ENCODE data around the gene PKP4.

Gene PKP4

GRCh38 chr2:158602027-158602426 lies 145.3 kb downstream of the PKP4 start:
- no peak for DNase-seq

DNA sequence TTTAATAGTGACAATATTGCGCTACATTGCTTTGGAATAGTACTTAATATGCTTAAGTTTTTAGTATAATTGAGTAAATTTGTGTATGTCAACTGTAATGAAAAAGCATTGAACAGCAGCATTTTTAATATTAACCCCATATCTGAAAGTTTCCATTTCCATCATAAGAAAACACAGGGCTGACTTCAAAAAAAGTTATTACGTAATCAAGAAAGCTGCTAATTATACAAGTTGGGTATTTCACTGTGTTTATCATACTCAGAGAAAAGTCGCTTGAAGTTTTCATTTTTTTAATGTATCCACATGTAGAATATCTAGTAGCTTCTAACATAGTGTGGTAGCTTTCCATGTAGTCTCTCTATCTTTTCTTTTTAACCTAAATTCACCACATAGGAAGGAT lies 146.5 kb downstream of the PKP4 start:
- no peak for DNase-seq

DNA sequence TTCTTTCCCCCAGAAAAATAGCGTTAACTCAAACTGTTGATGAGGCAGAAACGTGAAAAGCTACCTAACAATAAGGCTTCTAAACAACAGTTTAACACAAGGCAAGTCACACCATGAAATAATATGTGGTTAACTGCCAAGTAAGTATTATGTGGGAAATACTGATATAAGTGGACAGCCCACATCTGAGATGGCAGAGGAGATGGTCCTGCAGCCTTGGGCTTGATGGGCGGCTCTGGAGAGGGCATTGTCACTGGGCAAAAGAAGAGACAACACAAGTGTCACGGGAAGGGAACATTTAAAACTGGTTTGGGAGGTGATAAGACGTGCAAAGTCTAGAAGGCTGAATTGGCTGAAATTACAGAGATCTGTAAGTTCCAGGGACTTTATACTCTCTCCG lies 147.2 kb downstream of the PKP4 start:
- no peak for DNase-seq

GRCh38 chr2:158610059-158610458 lies 153.3 kb downstream of the PKP4 start:
- DNase-seq, result no peak

DNA sequence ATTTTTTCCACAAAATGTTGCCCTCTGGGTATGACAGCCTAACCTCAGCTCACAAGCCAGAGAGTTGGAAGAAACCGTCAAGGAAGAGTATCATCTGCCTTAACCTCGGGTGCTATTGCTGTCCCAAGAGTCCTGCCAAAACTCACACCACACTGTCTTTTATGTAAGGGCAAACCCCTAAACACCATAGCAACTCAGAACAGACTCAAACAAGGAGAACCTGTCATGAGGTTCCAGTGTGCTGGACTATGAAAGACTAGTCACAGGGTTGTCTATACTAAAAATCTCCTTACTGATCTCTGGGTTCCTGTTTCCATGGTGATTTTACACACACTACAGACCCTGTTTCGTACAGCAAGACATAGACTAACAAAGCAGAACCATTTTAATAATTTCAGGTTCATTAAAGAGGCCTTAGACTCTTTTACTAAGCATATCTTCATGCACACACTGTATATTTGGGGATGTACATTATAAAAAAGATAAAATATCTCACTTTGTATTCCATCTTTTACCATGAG lies 159.8 kb downstream of the PKP4 start:
- no peak for DNase-seq

DNA sequence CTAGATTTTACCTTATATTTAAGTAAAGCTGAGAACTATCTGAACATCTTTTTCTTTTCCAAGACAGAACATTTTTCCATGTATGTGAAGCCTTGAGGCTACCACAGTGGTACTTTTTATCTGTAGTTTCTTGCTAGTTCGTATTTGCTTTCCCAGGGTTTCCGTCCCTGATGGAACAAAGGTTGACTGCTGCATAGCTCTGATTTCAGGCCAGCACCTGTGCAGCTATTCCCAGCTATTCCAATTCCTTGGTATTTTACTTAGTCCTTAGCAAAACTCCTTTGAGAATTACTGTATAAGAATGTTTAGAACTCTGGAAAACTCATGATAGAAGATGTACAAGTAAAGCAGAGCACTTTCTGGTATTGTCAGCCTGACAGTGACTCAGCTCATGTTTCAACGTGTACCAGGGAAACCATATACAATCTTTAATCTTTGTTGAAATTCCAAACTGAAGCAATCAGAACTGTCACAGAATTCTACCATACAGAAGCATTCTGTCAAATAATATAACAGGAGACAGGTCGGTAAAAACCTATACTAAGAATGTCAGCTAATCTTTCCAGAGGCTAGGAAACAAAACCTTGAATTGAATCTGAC lies 162.2 kb downstream of the PKP4 start:
- DNase-seq, result no peak

DNA sequence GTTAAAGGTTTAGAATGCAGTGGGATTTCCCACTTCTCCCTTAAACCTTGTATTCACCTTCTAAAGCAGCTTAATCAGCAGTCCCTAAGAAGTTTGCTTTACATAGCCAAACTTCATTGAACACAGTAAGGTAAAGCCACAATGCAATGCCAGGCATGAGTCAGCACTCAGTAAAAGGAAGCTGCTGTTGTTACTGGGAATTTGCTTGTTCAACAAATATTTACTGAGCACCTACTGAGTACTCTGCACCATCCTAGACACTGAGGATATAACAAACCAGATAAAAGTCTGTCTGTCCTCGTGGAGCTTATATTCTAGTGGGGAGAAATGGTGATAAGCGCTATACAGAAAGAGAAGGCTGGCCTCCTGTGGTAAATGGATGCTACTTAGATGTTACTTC lies 162.7 kb downstream of the PKP4 start:
- no peak for DNase-seq

DNA sequence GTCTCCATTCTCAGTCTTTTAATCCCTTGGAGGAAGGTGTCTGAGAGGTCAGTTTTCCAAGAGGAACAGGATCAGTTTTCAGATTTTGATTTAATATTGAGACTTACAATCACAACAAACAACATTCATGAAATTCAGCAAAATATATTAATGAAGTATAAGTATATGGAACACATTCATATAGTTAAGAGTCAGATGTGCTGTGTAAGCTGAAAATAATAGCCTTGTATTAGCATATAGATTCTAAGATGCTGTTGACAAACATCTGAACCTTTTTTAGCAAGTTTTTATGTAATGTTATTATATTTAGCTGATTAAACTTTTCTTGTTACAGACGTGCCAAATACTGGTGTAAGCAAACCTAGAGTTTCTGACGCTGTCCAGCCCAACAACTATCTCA lies 163.9 kb downstream of the PKP4 start:
- DNase-seq, result no peak

- DNase-seq, result no peak
These were observed 167.4 kb downstream of the PKP4 start for GRCh38 chr2:158624071-158624667.

GRCh38 chr2:158624961-158625360 lies 168.2 kb downstream of the PKP4 start:
- DNase-seq, result no peak

GRCh38 chr2:158629116-158629515 lies 172.4 kb downstream of the PKP4 start:
- DNase-seq, result no peak

DNA sequence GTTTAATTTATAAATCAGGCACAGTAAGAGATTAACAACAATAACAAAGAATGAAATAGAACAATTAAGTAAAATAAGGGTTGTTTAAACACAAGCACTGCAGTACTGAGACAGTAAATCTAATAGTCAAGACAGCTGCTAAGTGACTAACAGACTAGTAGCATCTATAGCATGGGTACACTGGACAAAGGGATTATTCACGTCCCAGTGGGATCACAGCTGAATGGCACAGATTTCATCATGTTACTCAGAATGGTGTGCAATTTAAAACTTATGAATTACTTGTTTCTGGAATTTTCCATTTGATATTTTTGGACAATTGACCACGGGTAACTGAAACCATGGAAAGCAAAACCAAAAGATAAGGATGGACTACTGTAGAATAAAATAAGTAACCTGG lies 176.5 kb downstream of the PKP4 start:
- no peak for DNase-seq

- no peak for DNase-seq
These were observed 177.9 kb downstream of the PKP4 start for GRCh38 chr2:158634627-158635026.

DNA sequence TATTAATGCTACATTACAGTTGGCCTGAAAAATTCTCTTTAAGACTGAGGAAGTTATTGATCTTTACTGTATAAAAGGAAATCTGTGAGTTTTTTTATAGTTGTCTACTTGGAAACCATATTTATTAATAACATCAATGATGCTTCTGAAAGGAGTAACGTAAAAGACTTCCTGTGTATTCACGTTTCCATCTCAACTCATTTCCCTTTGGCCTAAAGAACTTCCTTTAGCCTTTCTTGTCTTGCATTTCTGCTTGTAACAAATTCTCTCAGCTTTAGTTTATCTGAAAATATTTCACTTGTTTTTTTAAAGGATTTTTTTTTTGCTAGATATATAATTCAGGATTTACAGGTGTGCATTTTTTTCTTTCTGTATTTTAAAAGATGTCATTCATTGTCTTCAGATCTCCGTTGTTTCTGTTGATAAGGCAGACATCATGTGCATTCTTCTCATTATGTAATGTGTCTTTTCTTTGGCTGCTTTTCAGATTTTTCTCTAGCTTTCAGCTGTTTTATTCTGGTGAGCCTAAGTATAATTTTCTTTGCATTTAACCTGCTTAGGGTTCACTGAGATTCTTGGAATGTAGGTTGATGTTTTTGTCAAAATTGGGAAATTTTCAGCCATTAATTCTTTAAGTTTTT lies 179.3 kb downstream of the PKP4 start:
- DNase-seq, result no peak

DNA sequence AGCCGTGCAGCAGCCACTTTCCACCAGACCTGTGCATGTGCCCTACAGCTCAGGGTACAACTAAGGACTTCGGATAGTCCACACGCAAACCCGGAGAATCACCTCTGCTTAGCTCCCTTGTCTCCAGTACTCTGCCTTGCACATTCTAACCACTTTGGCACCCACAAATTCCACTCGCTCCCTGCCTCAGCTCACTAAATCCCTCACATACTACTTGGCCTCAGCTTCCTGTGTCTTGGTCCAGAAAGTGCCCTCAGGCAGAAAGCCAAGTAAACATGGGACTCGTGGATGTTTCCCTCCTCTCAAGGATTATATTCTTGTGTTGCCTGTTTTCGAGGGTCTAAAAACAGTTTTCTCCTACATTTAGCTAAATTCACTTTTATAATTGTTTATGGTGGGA lies 180.6 kb downstream of the PKP4 start:
- DNase-seq, result no peak

GRCh38 chr2:158644139-158644538 lies 187.4 kb downstream of the PKP4 start:
- DNase-seq, result no peak

DNA sequence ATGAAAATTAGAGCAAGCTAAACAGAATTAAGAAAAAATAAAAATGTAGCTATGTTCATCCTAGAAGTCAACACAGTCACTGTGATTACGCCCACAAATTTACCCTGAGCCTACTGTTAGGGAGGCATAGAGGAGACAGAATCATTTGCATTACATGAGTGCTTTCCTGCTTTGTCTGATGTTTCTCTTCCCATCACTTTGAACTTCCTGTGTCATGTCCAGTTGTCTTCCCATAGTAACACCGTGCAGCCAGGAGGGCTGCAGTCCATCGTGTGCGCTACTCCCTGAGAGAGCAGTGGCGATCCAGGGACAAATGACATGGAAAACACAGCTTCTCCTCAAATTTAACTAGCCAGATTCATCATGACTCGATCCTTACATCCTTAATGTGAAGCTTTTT lies 188.5 kb downstream of the PKP4 start:
- no peak for DNase-seq

DNA sequence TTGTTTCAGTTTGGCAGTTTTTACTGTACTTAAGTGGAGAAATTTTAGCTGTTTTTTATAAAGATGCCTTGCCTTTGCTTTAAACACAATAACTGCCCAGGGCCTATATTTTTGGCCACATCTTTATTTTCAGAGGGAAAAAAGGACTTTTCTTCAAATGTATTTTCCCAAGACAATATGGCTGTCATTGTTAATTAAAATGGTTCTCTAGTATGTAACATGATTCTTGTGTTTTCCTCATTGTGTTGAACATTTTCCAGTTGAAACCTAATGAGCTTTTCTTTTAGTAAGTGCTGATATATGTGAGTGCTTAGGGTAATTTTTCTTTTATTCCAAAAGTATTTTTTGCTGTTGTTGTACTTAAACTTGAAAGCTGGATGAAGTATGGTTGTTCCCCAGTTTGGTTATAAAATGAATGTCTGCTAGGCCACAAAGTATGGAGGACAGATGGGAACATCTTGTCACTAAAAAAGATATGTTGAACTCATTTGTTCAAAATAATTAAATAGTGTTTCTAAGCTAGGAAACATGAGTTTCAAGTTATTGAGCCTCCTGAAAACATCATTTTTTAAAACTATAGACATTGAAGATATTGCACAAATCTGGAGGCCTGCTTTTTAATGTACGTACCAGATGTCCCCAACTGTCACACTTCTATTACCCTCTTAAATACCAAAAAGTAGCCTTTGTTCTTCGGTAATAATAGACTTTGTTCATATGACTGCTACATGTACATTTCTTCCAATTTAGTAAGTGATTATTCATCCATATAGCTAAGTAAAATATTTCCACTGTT lies 190.9 kb downstream of the PKP4 start:
- no peak for DNase-seq

- DNase-seq, result no peak
These were observed 193.1 kb downstream of the PKP4 start for GRCh38 chr2:158649846-158650245.

DNA sequence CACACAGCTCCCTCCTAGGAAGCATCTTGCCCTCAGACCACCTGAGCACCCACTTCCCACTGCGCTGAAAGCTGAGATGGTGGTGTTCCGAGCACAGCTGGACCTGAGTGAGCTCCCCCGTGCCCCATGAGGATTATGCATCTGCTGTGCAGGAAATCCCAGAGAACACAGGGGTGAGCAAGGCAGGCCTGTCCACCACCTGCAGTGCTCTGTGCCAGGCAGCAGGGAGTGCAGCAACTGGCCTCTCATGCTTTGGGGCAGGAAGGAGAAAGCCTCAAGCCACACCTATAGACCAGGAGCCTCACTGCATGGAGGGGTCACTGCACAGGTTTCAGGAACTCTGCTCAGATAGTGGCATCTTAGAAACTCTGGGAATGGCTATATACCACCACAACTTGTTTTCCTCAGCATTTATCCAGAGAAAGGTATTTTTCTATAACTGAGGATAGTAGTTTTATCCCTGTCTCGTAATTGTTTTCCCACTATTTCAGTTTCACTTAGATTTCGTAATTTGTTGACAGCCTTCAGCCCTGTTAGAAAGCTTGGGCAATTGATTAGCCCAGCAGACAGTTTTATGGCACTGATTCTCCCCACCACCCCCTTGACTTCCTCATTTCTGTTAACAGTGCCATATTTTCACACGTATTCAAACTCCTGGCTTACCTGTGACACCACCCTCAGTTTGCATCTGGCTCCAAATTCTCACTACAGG lies 194.1 kb downstream of the PKP4 start:
- no peak for DNase-seq

DNA sequence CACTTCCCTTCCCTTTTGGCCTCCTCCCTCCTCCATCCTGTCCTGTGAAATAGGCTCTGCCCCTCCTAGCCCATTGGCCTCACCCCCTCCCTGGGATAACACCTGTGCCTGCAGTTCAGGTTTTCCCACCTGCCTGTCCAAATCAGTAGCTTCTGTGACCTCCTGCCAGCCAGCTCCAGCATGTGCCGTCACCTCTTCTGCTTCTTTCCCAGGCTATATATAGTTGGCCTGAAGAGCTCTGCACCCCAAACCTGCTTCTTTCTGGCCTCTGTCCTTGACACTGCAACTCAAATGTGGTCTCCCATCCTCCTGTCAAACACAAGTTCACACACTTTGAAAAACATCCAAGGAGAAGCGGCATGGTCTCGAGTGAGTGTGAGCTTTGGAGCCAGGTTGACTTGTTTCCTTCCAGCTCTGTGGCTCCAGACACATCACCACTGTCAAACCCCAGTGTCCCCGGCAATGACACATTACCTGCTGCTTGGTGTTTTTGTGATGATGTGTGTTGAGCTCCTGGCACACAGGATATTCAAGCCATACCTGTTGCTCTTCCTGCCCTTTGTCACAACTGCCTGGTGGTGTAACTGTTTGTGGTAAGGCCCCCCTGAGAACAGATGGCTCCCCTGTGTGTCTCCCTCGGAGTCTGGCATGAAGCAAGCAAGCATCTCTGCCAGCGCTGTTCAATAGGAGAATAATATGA lies 194.8 kb downstream of the PKP4 start:
- no peak for DNase-seq

DNA sequence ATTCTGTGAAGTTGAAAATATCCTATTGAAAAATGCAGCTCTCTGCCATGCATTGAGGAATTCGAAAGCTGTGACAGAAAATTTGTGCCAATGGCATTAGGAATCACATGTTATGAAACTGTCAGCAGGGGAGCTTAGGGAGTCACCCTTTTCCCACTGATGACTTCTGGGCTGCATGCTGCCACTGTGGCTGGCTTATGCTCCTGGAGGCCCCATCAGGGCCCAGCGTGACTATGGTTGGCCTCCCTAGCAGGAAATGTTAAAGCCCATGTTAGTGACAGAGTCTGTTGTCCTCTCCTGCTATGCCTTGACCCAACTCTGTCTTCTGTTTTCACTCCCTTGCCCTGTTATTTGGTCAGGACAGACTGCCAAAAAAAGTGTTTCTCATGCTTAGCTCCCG lies 198.9 kb downstream of the PKP4 start:
- DNase-seq, result no peak
